Thyroid gland (tissue), 4 donors: Measurements from ENCODE around the gene IGFL3.

ENCODE experiments used
- POLR2A ChIP-seq, 2 donors: fragments of 450-650 bp; IDR thresholded peaks; one replicate each; pipeline ENCODE4 v1.6.1; 2017; ENCODE audit warnings: antibody characterized with exemption in 2 of 2, mild to moderate bottlenecking in 2 of 2, moderate library complexity in 1 of 2
- TF ChIP-seq, protein P1 (sequence below), 6 experiments: fragments of 200-600 bp in 3 of 6; fragments of 450-650 bp in 3 of 6; sonication (generic) in 3 of 6; IDR thresholded peaks; one replicate each; pipeline ENCODE4 v1.5.1; 2016 to 2019; ENCODE audit warnings: antibody characterized with exemption in 6 of 6, mild to moderate bottlenecking in 2 of 6, inconsistent platforms in 1 of 6, moderate library complexity in 1 of 6

DNA sequence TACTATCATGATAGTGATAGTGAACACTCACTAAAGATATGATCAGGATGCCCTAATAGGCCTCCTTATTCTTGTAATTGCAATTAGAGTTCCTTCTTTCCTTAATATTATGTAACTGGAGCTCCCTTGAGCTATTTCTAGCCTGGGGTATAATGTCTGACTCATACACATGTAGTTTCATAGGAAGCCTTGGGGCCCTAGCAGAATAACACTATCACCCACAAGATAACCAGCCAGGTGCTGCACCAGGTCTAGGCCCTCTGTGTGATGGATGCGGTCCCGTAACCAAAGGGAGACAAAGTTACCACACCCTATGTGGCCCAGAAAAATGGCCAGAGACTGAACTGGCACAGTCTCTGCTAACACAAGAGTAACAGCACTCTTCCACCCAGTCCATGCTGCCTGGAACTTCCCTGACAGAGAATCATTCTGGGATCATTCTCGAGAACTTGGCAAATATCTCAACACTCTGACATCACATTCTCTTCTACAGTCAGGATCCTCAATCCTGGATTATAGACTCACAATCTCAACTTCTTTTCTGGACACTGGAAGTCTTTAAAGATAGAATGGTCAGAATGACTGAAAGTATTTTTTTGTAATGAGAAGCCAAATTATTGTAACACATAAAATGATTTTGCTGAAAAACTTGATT is 51.1 kb downstream of the IGFL3 start:
- no peak for TF ChIP-seq POLR2A (IDR thresholded peaks at IDR 0.05)
- TF ChIP-seq, protein P1, sequence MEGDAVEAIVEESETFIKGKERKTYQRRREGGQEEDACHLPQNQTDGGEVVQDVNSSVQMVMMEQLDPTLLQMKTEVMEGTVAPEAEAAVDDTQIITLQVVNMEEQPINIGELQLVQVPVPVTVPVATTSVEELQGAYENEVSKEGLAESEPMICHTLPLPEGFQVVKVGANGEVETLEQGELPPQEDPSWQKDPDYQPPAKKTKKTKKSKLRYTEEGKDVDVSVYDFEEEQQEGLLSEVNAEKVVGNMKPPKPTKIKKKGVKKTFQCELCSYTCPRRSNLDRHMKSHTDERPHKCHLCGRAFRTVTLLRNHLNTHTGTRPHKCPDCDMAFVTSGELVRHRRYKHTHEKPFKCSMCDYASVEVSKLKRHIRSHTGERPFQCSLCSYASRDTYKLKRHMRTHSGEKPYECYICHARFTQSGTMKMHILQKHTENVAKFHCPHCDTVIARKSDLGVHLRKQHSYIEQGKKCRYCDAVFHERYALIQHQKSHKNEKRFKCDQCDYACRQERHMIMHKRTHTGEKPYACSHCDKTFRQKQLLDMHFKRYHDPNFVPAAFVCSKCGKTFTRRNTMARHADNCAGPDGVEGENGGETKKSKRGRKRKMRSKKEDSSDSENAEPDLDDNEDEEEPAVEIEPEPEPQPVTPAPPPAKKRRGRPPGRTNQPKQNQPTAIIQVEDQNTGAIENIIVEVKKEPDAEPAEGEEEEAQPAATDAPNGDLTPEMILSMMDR (IDR thresholded peaks at IDR 0.05): no peak
